Measurements from ENCODE around the gene ADK. TPM values are rescaled to one million over a fixed set of nuclear protein-coding genes. Genes with fewer than 3 reads are reported as not detected.

Gene ADK
- total and polyA plus RNA-seq, 10 donors = 11.1 to 40.5 (median 32.1) TPM

DNA sequence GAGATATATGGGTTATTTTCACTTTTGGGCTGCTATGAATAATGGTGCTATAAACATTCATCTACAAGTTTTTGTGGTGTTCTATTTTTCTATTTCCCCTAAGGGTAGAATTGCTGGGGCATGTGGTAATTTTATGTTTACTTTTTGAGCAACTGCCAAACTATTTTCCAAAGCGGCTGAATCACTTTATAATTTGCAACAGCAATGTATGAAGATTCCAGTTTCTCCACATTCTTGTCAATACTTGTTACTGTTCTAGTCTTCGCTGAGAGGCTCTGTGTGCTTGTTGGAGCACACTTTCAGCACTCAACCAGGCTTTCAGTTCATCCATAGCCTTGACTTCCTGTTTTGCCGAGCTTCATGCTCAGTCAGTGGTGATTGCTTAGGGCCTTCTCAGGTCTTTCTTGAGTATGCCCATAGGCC is 39.0 kb downstream of the ADK start:
- 9 to 32% (median 17%) methylated on average over 3 of the region's 3 CpGs for WGBS, 5 donors
- DNase-seq = no peak
- no peaks in the 10 kb centered on the region for H3K27me3 ChIP-seq (replicated peaks in 1 of 7)
- H3K36me3 ChIP-seq = no peaks in the 10 kb centered on the region
- H3K9me3 ChIP-seq = no peaks in the 10 kb centered on the region
- H3K27ac ChIP-seq = peak overlapping the region; percentile 31 to 84 (median 74)
- H3K4me1 ChIP-seq = peaks cover 8 to 80% (median 30%) of the 10 kb centered on the region in 6 donors
- peak overlapping the region in 2 of 8 donors; percentile 0 to 10 for H3K4me3 ChIP-seq
- TF ChIP-seq POLR2AphosphoS5 (IDR thresholded peaks at IDR 0.05) (no peak), POLR2A (IDR thresholded peaks at IDR 0.05) (no peak)
- TF ChIP-seq, protein P1, sequence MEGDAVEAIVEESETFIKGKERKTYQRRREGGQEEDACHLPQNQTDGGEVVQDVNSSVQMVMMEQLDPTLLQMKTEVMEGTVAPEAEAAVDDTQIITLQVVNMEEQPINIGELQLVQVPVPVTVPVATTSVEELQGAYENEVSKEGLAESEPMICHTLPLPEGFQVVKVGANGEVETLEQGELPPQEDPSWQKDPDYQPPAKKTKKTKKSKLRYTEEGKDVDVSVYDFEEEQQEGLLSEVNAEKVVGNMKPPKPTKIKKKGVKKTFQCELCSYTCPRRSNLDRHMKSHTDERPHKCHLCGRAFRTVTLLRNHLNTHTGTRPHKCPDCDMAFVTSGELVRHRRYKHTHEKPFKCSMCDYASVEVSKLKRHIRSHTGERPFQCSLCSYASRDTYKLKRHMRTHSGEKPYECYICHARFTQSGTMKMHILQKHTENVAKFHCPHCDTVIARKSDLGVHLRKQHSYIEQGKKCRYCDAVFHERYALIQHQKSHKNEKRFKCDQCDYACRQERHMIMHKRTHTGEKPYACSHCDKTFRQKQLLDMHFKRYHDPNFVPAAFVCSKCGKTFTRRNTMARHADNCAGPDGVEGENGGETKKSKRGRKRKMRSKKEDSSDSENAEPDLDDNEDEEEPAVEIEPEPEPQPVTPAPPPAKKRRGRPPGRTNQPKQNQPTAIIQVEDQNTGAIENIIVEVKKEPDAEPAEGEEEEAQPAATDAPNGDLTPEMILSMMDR (IDR thresholded peaks at IDR 0.05 in 8 of 11, conservative IDR thresholded peaks at IDR 0.05 in 3 of 11) = no peak
- intact Hi-C loops (cut with DNase I; ENCODE audit: low total_unique reads) = no loop called here

DNA sequence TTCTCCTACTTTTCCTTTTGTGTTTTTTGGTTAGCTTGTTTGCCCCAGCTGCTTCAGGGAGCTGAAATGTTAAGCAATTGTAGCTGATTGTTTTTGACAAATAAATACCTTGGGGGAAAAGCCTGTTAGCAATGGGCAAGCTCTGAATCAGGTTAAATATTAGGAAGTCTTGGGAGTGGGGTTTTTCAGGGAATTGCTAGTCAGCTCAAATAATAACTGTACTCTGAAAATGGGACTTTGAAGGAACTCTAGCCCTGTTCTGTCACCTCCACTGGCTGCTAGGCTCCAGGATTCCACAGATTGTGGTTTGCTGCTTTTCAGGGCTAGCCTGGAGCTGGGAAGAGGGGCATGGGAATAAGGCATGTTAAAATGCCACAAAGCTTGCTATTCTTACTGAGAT is 39.5 kb downstream of the ADK start:
- no peak for DNase-seq
- peak overlapping the region; percentile 31 to 84 (median 74) for H3K27ac ChIP-seq
- H3K4me1 ChIP-seq = peaks cover 8 to 80% (median 30%) of the 10 kb centered on the region in 6 donors
- intact Hi-C loops (cut with DNase I; ENCODE audit: low total_unique reads) = no loop called here
- H3K36me3 ChIP-seq = no peaks in the 10 kb centered on the region
- no peaks in the 10 kb centered on the region for H3K27me3 ChIP-seq (replicated peaks in 1 of 7)
- peak overlapping the region in 1 of 8 donors; percentile 10 for H3K4me3 ChIP-seq
- no peaks in the 10 kb centered on the region for H3K9me3 ChIP-seq
- TF ChIP-seq, protein P1 (IDR thresholded peaks at IDR 0.05 in 8 of 11, conservative IDR thresholded peaks at IDR 0.05 in 3 of 11) = no peak
- TF ChIP-seq POLR2AphosphoS5 (IDR thresholded peaks at IDR 0.05) = no peak
- TF ChIP-seq POLR2A (IDR thresholded peaks at IDR 0.05) = no peak

DNA sequence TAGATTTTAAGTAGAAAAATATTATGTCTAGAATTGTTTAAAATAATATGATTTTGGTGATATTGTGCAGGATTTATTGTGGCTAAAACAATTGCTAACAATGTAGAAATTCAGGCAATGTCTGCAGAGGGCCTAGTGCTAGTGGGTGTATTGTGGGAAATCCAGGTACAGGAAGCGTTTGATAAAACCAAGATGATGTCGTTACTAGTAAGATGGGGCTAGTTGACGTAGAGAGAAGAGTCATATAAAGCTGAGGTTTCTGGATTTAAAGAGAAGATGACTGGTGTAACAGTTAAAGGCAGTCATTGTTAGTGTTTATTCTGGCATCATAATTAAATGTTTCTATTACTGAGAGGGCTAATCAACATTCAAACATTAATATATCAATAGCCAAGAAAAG is 43.5 kb downstream of the ADK start:
- TF ChIP-seq POLR2AphosphoS5 (IDR thresholded peaks at IDR 0.05) = no peak
- no peak for TF ChIP-seq POLR2A (IDR thresholded peaks at IDR 0.05)
- TF ChIP-seq, protein P1 (IDR thresholded peaks at IDR 0.05 in 8 of 11, conservative IDR thresholded peaks at IDR 0.05 in 3 of 11) = no peak

DNA sequence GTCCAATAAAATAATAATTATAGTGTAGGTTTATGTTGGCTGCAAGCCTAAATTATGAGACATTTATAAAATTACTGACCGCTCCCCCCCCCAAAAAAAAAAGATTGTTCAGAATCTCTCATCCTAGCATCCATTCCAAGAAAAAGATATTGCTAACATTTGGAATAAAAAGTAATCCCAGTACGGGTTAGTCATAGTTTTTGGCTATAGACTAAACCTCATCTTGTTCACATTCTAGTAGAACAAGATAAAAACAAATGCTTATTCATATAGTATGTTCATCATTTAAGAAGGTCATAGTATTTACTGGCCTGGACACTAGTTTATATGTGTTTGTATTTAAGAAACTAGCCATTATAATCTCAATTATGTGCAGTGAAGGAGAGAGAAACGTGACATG is 44.0 kb downstream of the ADK start:
- 93 to 97% (median 95%) methylated on average over 3 of the region's 3 CpGs for WGBS, 5 donors
- TF ChIP-seq POLR2A (IDR thresholded peaks at IDR 0.05) (no peak), POLR2AphosphoS5 (IDR thresholded peaks at IDR 0.05) (no peak)
- TF ChIP-seq, protein P1 (IDR thresholded peaks at IDR 0.05 in 8 of 11, conservative IDR thresholded peaks at IDR 0.05 in 3 of 11) = no peak
- Histone ChIP-seq H3K4me3 (no peak overlapping the region), H3K36me3 (no peaks in the 10 kb centered on the region), H3K27ac (no peak overlapping the region), H3K9me3 (no peaks in the 10 kb centered on the region), H3K27me3 (replicated peaks in 1 of 7) (no peaks in the 10 kb centered on the region), H3K4me1 (peaks cover 3 to 69% (median 23%) of the 10 kb centered on the region in 6 donors)
- intact Hi-C loops (cut with DNase I; ENCODE audit: low total_unique reads) = no loop called here
- no peak for DNase-seq

More for the DNA sequence above, 43.5 kb downstream of the ADK start:
- WGBS, 5 donors = 75 to 83% (median 80%) methylated on average over 3 of the region's 3 CpGs
- Histone ChIP-seq H3K4me3 (no peak overlapping the region), H3K27me3 (replicated peaks in 1 of 7) (no peaks in the 10 kb centered on the region), H3K27ac (no peak overlapping the region), H3K9me3 (no peaks in the 10 kb centered on the region), H3K4me1 (peaks cover 8 to 74% (median 28%) of the 10 kb centered on the region in 6 donors), H3K36me3 (no peaks in the 10 kb centered on the region)
- DNase-seq = no peak
- intact Hi-C loops (cut with DNase I; ENCODE audit: low total_unique reads) = no loop called here
